K562 (cell line): ENCODE measurements around the gene TARS2. TPM values are rescaled to one million over a fixed set of nuclear protein-coding genes. Genes with fewer than 3 reads are reported as not detected.

Experiments
- ATAC-seq: fragments of 200-7000 bp; cut with Tn5 transposase; 3 replicates; pipeline ENCODE4 v1.9.1; 2020; ENCODE audit warnings: moderate library complexity
- BruUV-seq: library from RNA; stranded (reverse); fragments of 400-500 nt; replicated peaks from 2 replicates; lab custom pipeline; 2021; lab: Mats Ljungman, UMichigan
- CTCF ChIA-PET: fragments of 300-600 bp; formaldehyde crosslinking; extraction: SDS; loops from one replicate; lab custom pipeline; 2021; ENCODE audit warnings: low intra/inter-chr PET ratio; lab: Yijun Ruan, JAX
- POLR2A ChIA-PET: fragments of 300-600, 350-650 bp; sonication (Branson Sonifier 250); formaldehyde crosslinking; extraction: SDS; loops from one replicate; lab custom pipeline; 2021; ENCODE audit warnings: antibody characterized with exemption, inconsistent platforms; lab: Yijun Ruan, JAX
- DNase-seq, 4 experiments: peaks; one replicate each; pipeline versions ENCODE4 v3.0.0 to v3.0.0-alpha.2; 2011 to 2018; ENCODE audit warnings: low spot score in 3 of 4, mixed read lengths in 3 of 4; ENCODE audit errors: extremely low read depth in 1 of 4
- FAIRE-seq: peaks from 2 replicates; lab custom pipeline; 2011; peaks lifted over from hg19 to GRCh38; lab: Jason Lieb, UNC
- H2AFZ ChIP-seq: 2 replicates; pipeline ENCODE4 v1.6.0; 2011; ENCODE audit warnings: low read depth, low read length, control low read depth, inconsistent platforms
- H3K27ac ChIP-seq: fragments of 200-600 bp; 3 replicates; pipeline ENCODE4 v1.8.0; 2011; ENCODE audit warnings: low read depth, mild to moderate bottlenecking, control low read depth, inconsistent platforms, low read length, moderate library complexity, mixed read lengths; ENCODE audit errors: extremely low read depth
- H3K27me3 ChIP-seq, 2 experiments: fragments of 300-600 bp in 1 of 2; 2 replicates in 1 of 2; 3 replicates in 1 of 2; pipeline versions ENCODE4 v1.6.0 to v1.8.0; 2011; ENCODE audit warnings: inconsistent platforms in 2 of 2, low read length in 2 of 2, mild to moderate bottlenecking in 1 of 2, mixed read lengths in 1 of 2, moderate library complexity in 1 of 2; ENCODE audit not compliant: control insufficient read depth in 2 of 2, insufficient read depth in 2 of 2
- H3K36me3 ChIP-seq: fragments of 300-600 bp; 3 replicates; pipeline ENCODE4 v1.8.0; 2011; ENCODE audit warnings: mild to moderate bottlenecking, low read length, inconsistent platforms; ENCODE audit not compliant: control insufficient read depth, insufficient read depth
- H3K4me1 ChIP-seq, 2 experiments: fragments of 200-600 bp in 1 of 2; replicated peaks in 1 of 2; 2 replicates in 1 of 2; 3 replicates in 1 of 2; pipeline versions ENCODE4 v1.5.1 to v1.8.0; 2011; ENCODE audit warnings: inconsistent platforms in 2 of 2, low read length in 2 of 2, mild to moderate bottlenecking in 1 of 2, mixed read lengths in 1 of 2, moderate library complexity in 1 of 2; ENCODE audit not compliant: control insufficient read depth in 2 of 2, insufficient read depth in 2 of 2
- H3K4me2 ChIP-seq: 2 replicates; pipeline ENCODE4 v1.6.1; 2011; ENCODE audit warnings: low read length, control low read depth, inconsistent platforms, mixed read lengths; ENCODE audit not compliant: insufficient read depth
- H3K4me3 ChIP-seq: fragments of 200-600 bp; sonication (generic), shearing (Covaris generic); 2 replicates; pipeline ENCODE4 v1.5.1; 2016; ENCODE audit warnings: control low read depth, inconsistent platforms
- H3K79me2 ChIP-seq: fragments of 200-600 bp; 3 replicates; pipeline ENCODE4 v1.8.0; 2011; ENCODE audit warnings: low read length, inconsistent platforms; ENCODE audit not compliant: control insufficient read depth, insufficient read depth
- H3K9ac ChIP-seq, 2 experiments: 2 replicates each; pipeline versions ENCODE4 v1.6.0 to v1.6.1; 2011; ENCODE audit warnings: low read depth in 2 of 2, low read length in 2 of 2, control low read depth in 1 of 2, inconsistent platforms in 1 of 2, mild to moderate bottlenecking in 1 of 2, mixed read lengths in 1 of 2; ENCODE audit not compliant: insufficient read depth in 1 of 2
- H3K9me1 ChIP-seq: one replicate; pipeline ENCODE4 v1.6.0; 2011; ENCODE audit warnings: inconsistent platforms, mild to moderate bottlenecking, low read length, moderate library complexity; ENCODE audit not compliant: control insufficient read depth, insufficient read depth
- H3K9me3 ChIP-seq: replicated peaks from 2 replicates; pipeline ENCODE4 v1.5.1; 2011; ENCODE audit warnings: low read depth, low read length, inconsistent platforms; ENCODE audit not compliant: control insufficient read depth, insufficient read depth
- H4K20me1 ChIP-seq: replicated peaks from 2 replicates; pipeline ENCODE4 v1.6.1; 2011; ENCODE audit warnings: low read length, inconsistent platforms, mixed read lengths; ENCODE audit not compliant: control insufficient read depth, insufficient read depth
- ADNP ChIP-seq: fragments of 200-800 bp; sonication (Bioruptor generic); IDR thresholded peaks from 2 replicates; pipeline ENCODE4 v1.6.1; 2016; ENCODE audit warnings: missing genetic modification characterization, missing compliant biosample characterization
- DIDO1 ChIP-seq: fragments of 450-650 bp; IDR thresholded peaks from 2 replicates; pipeline ENCODE4 v1.6.1; 2016; ENCODE audit warnings: low read depth, missing biosample characterization, missing genetic modification characterization
- FOXA3 ChIP-seq, 2 experiments: fragments of 450-650 bp in 1 of 2; sonication (generic) in 1 of 2; formaldehyde crosslinking; IDR thresholded peaks in 1 of 2; conservative IDR thresholded peaks in 1 of 2; 2 replicates each; pipeline versions ENCODE4 v1.4.0 to v1.8.0; 2020 to 2022; ENCODE audit warnings: mild to moderate bottlenecking in 2 of 2, missing genetic modification reagents in 1 of 2
- GATA2 ChIP-seq: sonication (generic); formaldehyde crosslinking; IDR thresholded peaks from 2 replicates; pipeline ENCODE4 v1.4.0; 2020; ENCODE audit warnings: mild to moderate bottlenecking, missing genetic modification reagents
- MTA1 ChIP-seq: fragments of 450-650 bp; IDR thresholded peaks from 2 replicates; pipeline ENCODE4 v1.6.1; 2017; ENCODE audit warnings: borderline replicate concordance
- NR2C1 ChIP-seq, 2 experiments: fragments of 450-650 bp; IDR thresholded peaks; 2 replicates each; pipeline ENCODE4 v1.6.1; 2017; ENCODE audit warnings: mild to moderate bottlenecking in 2 of 2, antibody characterized with exemption in 1 of 2, inconsistent platforms in 1 of 2, missing compliant biosample characterization in 1 of 2, missing genetic modification characterization in 1 of 2
- WGBS: fragments of 100-300 bp; shearing (Covaris generic); methylation state at CpG from one replicate; pipeline ENCODE4 v1.1.6; 2016; ENCODE audit warnings: low coverage, mixed read lengths; ENCODE audit not compliant: insufficient coverage; ENCODE audit errors: missing lambda C conversion rate; 5-methylcytosine and 5-hydroxymethylcytosine counted together
- in situ Hi-C: fragments of 300-500 bp; cut with MboI; formaldehyde crosslinking; loops from 4 replicates; pipeline ENCODE4 v1.15.0; 2018; ENCODE audit warnings: inconsistent platforms, mixed read lengths
- intact Hi-C: fragments of 100-400 bp; cut with micrococcal nuclease; formaldehyde crosslinking; loops from 2 replicates; pipeline ENCODE4 v1.14.2; 2022
- polyA plus RNA-seq, 8 experiments: library from polyadenylated mRNA; depleted of rRNA in 4 of 8; stranded (reverse) in 5 of 8; unstranded in 3 of 8; fragments of >200 nt; fragmentation: Nextera tagmentation in 2 of 8; fragmentation: Illumina TruSeq in 1 of 8; extraction: Ambion mirVana in 2 of 8; extraction: Trizol in 1 of 8; gene quantifications; 2 replicates each; pipeline versions ENCODE4 v1.2.1 to v1.2.3, GENCODE V29; 2011 to 2014; ENCODE audit warnings: inconsistent platforms in 1 of 8, missing spikeins in 1 of 8
- total RNA-seq, 7 experiments: library from RNA; depleted of rRNA in 6 of 7; stranded (reverse); fragments of >200 nt in 6 of 7; fragmentation: Illumina TruSeq in 2 of 7; extraction: Trizol in 2 of 7; gene quantifications; 2 replicates each; pipeline versions ENCODE4 v1.2.1 to v1.2.3, GENCODE V29; 2011 to 2021; ENCODE audit warnings: low replicate concordance in 1 of 7
- TF ChIP-seq, protein P1 (sequence below): fragments of 450-650 bp; formaldehyde crosslinking; IDR thresholded peaks from 2 replicates; pipeline ENCODE4 v1.4.0; 2020; ENCODE audit warnings: mild to moderate bottlenecking, mixed read lengths

TARS2 gene
- total and polyA plus RNA-seq, 9 of the 15 experiments (the other 6 are each of a cell fraction or from before 2014, with no cell fraction given) = 17.0 to 64.2 (median 39.4) TPM

DNA sequence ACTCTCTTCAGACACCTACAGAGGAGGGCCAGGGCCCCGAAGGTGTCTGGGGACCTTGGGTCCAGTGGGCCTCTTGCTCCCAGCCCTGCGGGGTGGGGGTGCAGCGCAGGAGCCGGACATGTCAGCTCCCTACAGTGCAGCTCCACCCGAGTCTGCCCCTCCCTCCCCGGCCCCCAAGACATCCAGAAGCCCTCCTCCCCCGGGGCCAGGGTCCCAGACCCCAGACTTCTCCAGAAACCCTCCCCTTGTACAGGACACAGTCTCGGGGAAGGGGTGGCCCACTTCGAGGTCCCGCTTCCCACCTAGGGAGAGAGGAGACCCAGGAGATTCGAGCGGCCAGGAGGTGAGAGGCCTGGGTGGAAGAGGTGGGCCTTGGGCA lies 65.7 kb downstream of the TARS2 start:
- no peak for TF ChIP-seq ADNP (tag)
- TF ChIP-seq NR2C1 (IDR thresholded peaks at IDR 0.05) = no peak
- TF ChIP-seq NR2C1 (tag; IDR thresholded peaks at IDR 0.05) = no peak
- no peak for TF ChIP-seq GATA2 (CRISPR knock-in tag)
- TF ChIP-seq MTA1 = no peak
- TF ChIP-seq, protein P1, sequence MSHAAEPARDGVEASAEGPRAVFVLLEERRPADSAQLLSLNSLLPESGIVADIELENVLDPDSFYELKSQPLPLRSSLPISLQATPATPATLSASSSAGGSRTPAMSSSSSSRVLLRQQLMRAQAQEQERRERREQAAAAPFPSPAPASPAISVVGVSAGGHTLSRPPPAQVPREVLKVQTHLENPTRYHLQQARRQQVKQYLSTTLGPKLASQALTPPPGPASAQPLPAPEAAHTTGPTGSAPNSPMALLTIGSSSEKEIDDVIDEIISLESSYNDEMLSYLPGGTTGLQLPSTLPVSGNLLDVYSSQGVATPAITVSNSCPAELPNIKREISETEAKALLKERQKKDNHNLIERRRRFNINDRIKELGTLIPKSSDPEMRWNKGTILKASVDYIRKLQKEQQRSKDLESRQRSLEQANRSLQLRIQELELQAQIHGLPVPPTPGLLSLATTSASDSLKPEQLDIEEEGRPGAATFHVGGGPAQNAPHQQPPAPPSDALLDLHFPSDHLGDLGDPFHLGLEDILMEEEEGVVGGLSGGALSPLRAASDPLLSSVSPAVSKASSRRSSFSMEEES (CRISPR knock-in tag) = no peak
- TF ChIP-seq FOXA3 (CRISPR knock-in tag; conservative IDR thresholded peaks at IDR 0.05 in 1 of 2, IDR thresholded peaks at IDR 0.05 in 1 of 2) = peak in 1 of 2 experiments; percentile 45; a peak in 1 of 4 replicates
- no peak for TF ChIP-seq DIDO1 (tag)
- Histone ChIP-seq H2AFZ (no peak overlapping the region), H4K20me1 (peaks cover 9% of the 10 kb centered on the region), H3K9me1 (no peaks in the 10 kb centered on the region), H3K9ac (peak overlapping the region in 1 of 2 experiments; percentile 84), H3K27me3 (no peaks in the 10 kb centered on the region), H3K79me2 (peaks cover 81% of the 10 kb centered on the region), H3K4me1 (peaks cover 28 to 81% of the 10 kb centered on the region in 2 experiments), H3K27ac (peak overlapping the region; percentile 77), H3K4me3 (no peak overlapping the region), H3K4me2 (peak overlapping the region; percentile 95), H3K36me3 (peaks cover 60% of the 10 kb centered on the region), H3K9me3 (no peaks in the 10 kb centered on the region)
- 70% methylated on average over 9 of the region's 12 CpGs for WGBS
- FAIRE-seq (no peak), DNase-seq (no peak), ATAC-seq (no peak)
- in situ Hi-C loops (no loop called here), intact Hi-C loops (loop anchor here (2.0 kb wide), 1 partner anchor 20 kb away; no protein-coding TSS in a partner anchor)
- ChIA-PET POLR2A (interaction anchor here (1.0 to 2.7 kb wide), 5 partner anchors 7 to 221 kb away, joined by 3 to 21 read pairs (median 10); no protein-coding TSS in a partner anchor), CTCF (no interaction called here)
- no TSS peak for BruUV-seq
